Subcutaneous preadipocyte (primary cell): ENCODE results near the gene VCX2. TPM values are rescaled to one million over a fixed set of nuclear protein-coding genes. Genes with fewer than 3 reads are reported as not detected.

Source experiments
- small RNA-seq: library from RNA; depleted of rRNA; stranded (forward); fragments of <200 nt; gene quantifications from one replicate; pipeline ENCODE3, GENCODE V24; 2012
- total RNA-seq: library from RNA; depleted of rRNA; stranded (reverse); fragments of >200 nt; gene quantifications from 2 replicates; pipeline ENCODE4 v1.2.3, GENCODE V29; 2012

Gene VCX2
- total RNA-seq, result not detected in 2 replicates

DNA sequence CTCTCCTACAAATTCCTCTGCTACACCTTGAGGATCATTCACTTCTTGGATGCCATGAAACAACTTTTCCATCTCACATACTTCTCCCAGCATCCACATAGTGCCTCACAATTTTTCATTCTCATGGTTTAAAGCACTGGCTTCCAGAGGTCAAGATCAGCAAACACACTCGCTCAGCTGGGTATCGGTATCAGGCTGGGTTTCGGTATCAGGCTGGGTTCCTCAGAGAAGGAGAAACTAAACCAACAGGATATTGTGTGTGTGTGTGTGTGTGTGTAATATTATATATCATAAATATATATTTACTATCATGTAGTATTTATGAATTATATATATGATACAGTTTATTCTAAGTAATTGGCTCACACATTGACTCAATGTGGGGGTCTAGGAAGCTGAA, at the start of gene VCX2:
Gene VCX2 (minus strand): TSS at position 99 of the 400 bp plus-strand sequence. CDS start 624 bp downstream, outside the sequence.

Small RNA genes within 50 kb of the gene (small RNA-seq; reads per million reads assigned to genes)
- 4.2 reads per million, percentile 91 among the genes with 10 or more reads in this experiment for gene MIR651

Other genes starting within 250 kb of the VCX2 start
- 15.8 and 16.0 TPM in 2 replicates for gene PNPLA4, start 243.9 kb downstream of the VCX2 start, total RNA-seq